RWPE1 (cell line): ENCODE measurements around the gene GRM5.
"Not testable (repeated sequence)": the region's sequence is repeated elsewhere in the genome, so short reads cannot be mapped to it uniquely, and the experiment has no call there.

Experiments used
- CTCF ChIA-PET: fragments of 350-600 bp; sonication (Branson Sonifier 250); formaldehyde crosslinking; extraction: SDS; loops from one replicate; lab custom pipeline; 2021; lab: Yijun Ruan, JAX
- POLR2A ChIA-PET: fragments of 400-600 bp; formaldehyde crosslinking; extraction: SDS; loops from one replicate; lab custom pipeline; 2020; ENCODE audit warnings: antibody characterized with exemption; ENCODE audit not compliant: low non-redundant PET; lab: Yijun Ruan, JAX
- DNase-seq: peaks from one replicate; pipeline ENCODE4 v3.0.0; 2012; ENCODE audit warnings: low spot score
- H3K27ac ChIP-seq: fragments of 450-650 bp; 2 replicates; pipeline ENCODE4 v1.5.1; 2017
- CTCF ChIP-seq: fragments of 450-650 bp; conservative IDR thresholded peaks from 2 replicates; pipeline ENCODE4 v1.5.1; 2017; ENCODE audit warnings: low read depth, mild to moderate bottlenecking

Gene GRM5

GRCh38 chr11:88536616-88537265 lies 529.0 kb downstream of the GRM5 start:
- ChIA-PET POLR2A (no interaction called here), CTCF (no interaction called here)
- no peak for TF ChIP-seq CTCF
- H3K27ac ChIP-seq = no peak overlapping the region
- no peak for DNase-seq

- CTCF ChIA-PET = interaction anchor here (0.6 to 1.1 kb wide), 2 partner anchors 104 to 205 kb away, joined by 3 to 4 read pairs; no protein-coding TSS in a partner anchor
- DNase-seq = peak; percentile 85
- POLR2A ChIA-PET = no interaction called here
- no peak for TF ChIP-seq CTCF
- H3K27ac ChIP-seq = no peak overlapping the region
Measured at GRCh38 chr11:88535916-88536547, 529.8 kb downstream of the GRM5 start.

GRCh38 chr11:88535266-88535665 lies 530.5 kb downstream of the GRM5 start:
- H3K27ac ChIP-seq = no peak overlapping the region
- no peak for DNase-seq
- CTCF ChIA-PET = interaction anchor here (1.1 kb wide), 1 partner anchor 205 kb away, joined by 3 read pairs; no protein-coding TSS in a partner anchor
- POLR2A ChIA-PET = no interaction called here
- TF ChIP-seq CTCF = no peak

GRCh38 chr11:88534706-88535105 lies 531.1 kb downstream of the GRM5 start:
- CTCF ChIA-PET, POLR2A ChIA-PET, H3K27ac ChIP-seq, DNase-seq: not testable (repeated sequence)

GRCh38 chr11:88534185-88534584 lies 531.6 kb downstream of the GRM5 start:
- no peak for TF ChIP-seq CTCF

GRCh38 chr11:88533001-88533400 lies 532.8 kb downstream of the GRM5 start:
- ChIA-PET CTCF (no interaction called here), POLR2A (no interaction called here)
- DNase-seq = no peak
- H3K27ac ChIP-seq = no peak overlapping the region
- TF ChIP-seq CTCF = no peak

More at GRCh38 chr11:88534185-88534584, 531.6 kb downstream of the GRM5 start:
- POLR2A ChIA-PET = no interaction called here
- DNase-seq = no peak
- CTCF ChIA-PET = no interaction called here
- H3K27ac ChIP-seq = no peak overlapping the region

GRCh38 chr11:88531831-88532230 lies 534.0 kb downstream of the GRM5 start:
- POLR2A ChIA-PET = no interaction called here
- CTCF ChIA-PET = no interaction called here
- no peak for TF ChIP-seq CTCF
- no peak for DNase-seq
- H3K27ac ChIP-seq = no peak overlapping the region
